Esophagus mucosa (tissue), 1 donor: ENCODE measurements around the gene TMEM182. TPM values are rescaled to one million over a fixed set of nuclear protein-coding genes. Genes with fewer than 3 reads are reported as not detected.

ENCODE experiments used
- ATAC-seq: fragments of 200-7000 bp; cut with Tn5 transposase; one replicate; pipeline ENCODE4 v1.9.1; 2020
- total RNA-seq: library from RNA; stranded (reverse); gene quantifications from one replicate; pipeline ENCODE4 v1.2.4, GENCODE V29; 2023
- donor health status: DM: yes; HTN: yes; CAD: no.

TMEM182 gene
- total RNA-seq, 1 donor from 2014 or later = 2.5 TPM

GRCh38 chr2:102768253-102768652 is 6.4 kb downstream of the TMEM182 start:
- ATAC-seq = no peak

GRCh38 chr2:102768892-102769291 is 7.1 kb downstream of the TMEM182 start:
- no peak for ATAC-seq

GRCh38 chr2:102770506-102770905 is 8.7 kb downstream of the TMEM182 start:
- no peak for ATAC-seq

- no peak for ATAC-seq
Measured at GRCh38 chr2:102771114-102771513, 9.3 kb downstream of the TMEM182 start.

GRCh38 chr2:102772659-102773058 is 10.8 kb downstream of the TMEM182 start:
- ATAC-seq = no peak

- ATAC-seq = no peak
Measured at GRCh38 chr2:102773149-102773705, 11.4 kb downstream of the TMEM182 start.

- no peak for ATAC-seq
Measured at GRCh38 chr2:102778260-102778659, 16.4 kb downstream of the TMEM182 start.

- ATAC-seq = no peak
Measured at GRCh38 chr2:102780467-102780866, 18.6 kb downstream of the TMEM182 start.

GRCh38 chr2:102782187-102782586 is 20.4 kb downstream of the TMEM182 start:
- no peak for ATAC-seq

- ATAC-seq = no peak
Measured at GRCh38 chr2:102782933-102783332, 21.1 kb downstream of the TMEM182 start.

GRCh38 chr2:102783506-102784183 is 21.8 kb downstream of the TMEM182 start:
- no peak for ATAC-seq

- no peak for ATAC-seq
Measured at GRCh38 chr2:102784940-102785339, 23.1 kb downstream of the TMEM182 start.

- no peak for ATAC-seq
Measured at GRCh38 chr2:102788216-102788884, 26.5 kb downstream of the TMEM182 start.

GRCh38 chr2:102788885-102789260 is 27.0 kb downstream of the TMEM182 start:
- ATAC-seq = no peak

GRCh38 chr2:102789349-102790090 is 27.7 kb downstream of the TMEM182 start:
- ATAC-seq = peak; percentile 56

- no peak for ATAC-seq
Measured at GRCh38 chr2:102790091-102790455, 28.2 kb downstream of the TMEM182 start.

- ATAC-seq = no peak
Measured at GRCh38 chr2:102792568-102793208, 30.9 kb downstream of the TMEM182 start.

- no peak for ATAC-seq
Measured at GRCh38 chr2:102795641-102796040, 33.8 kb downstream of the TMEM182 start.

GRCh38 chr2:102796337-102796736 is 34.5 kb downstream of the TMEM182 start:
- no peak for ATAC-seq

- ATAC-seq = no peak
Measured at GRCh38 chr2:102797486-102797885, 35.7 kb downstream of the TMEM182 start.

GRCh38 chr2:102798181-102798580 is 36.4 kb downstream of the TMEM182 start:
- ATAC-seq = no peak

GRCh38 chr2:102801098-102801718 is 39.4 kb downstream of the TMEM182 start:
- ATAC-seq = no peak
